ENCODE data around the gene INTS11.

GRCh38 chr1:1322952-1323351, 1.5 kb downstream of the INTS11 start:
- TF ChIP-seq CTCF (conservative IDR thresholded peaks at IDR 0.05) (no peak), ZFX (IDR thresholded peaks at IDR 0.05) (no peak)
